GM18499 (cell line): Measurements from ENCODE around the gene ZNF407.

Source experiments
- ATAC-seq: cut with Tn5 transposase; IDR thresholded peaks from one replicate; pipeline ENCODE4 v1.9.1; 2021; ENCODE audit warnings: moderate number of reproducible peaks; ENCODE audit not compliant: insufficient read depth, unreplicated experiment

Gene ZNF407

GRCh38 chr18:74665346-74665745 lies 67.7 kb downstream of the ZNF407 start:
- no peak for ATAC-seq

GRCh38 chr18:74665905-74666304 lies 68.2 kb downstream of the ZNF407 start:
- ATAC-seq = no peak

GRCh38 chr18:74669136-74669798 lies 71.6 kb downstream of the ZNF407 start:
- ATAC-seq = no peak

DNA sequence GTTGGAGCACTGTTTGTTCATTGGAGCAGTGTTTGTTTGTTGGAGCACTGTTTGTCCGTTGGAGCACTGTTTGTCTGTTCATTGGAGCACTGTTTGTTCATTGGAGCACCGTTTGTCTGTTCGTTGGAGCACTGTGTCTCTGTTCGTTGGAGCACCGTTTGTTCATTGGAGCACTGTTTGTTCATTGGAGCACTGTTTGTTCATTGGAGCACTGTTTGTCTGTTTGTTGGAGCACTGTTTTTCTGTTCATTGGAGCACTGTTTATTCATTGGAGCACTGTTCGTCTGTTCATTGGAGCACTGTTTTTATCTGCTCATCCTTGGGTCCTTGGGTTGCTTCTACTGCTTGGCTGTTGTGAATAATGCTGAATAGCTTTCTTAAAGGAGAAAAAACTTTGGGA lies 74.7 kb downstream of the ZNF407 start:
- no peak for ATAC-seq

DNA sequence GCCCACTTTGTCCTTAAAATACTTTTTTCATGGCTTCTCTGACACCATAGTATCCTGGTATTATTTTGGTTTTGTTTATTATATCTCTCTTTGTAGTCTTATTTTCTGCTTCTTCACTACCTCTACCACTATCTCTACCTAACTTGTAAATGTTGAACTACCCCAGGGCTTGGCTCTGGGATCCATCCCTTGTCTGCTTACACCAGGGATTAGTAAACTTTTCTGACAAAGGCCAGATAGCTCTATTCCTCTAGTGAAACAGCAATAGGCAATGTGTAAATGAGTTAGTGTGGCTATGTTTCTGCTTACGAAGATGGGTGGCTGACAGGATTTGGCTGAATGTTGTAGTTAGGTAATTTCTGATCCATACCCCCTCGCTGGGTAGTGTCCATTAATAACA lies 76.8 kb downstream of the ZNF407 start:
- ATAC-seq = no peak

DNA sequence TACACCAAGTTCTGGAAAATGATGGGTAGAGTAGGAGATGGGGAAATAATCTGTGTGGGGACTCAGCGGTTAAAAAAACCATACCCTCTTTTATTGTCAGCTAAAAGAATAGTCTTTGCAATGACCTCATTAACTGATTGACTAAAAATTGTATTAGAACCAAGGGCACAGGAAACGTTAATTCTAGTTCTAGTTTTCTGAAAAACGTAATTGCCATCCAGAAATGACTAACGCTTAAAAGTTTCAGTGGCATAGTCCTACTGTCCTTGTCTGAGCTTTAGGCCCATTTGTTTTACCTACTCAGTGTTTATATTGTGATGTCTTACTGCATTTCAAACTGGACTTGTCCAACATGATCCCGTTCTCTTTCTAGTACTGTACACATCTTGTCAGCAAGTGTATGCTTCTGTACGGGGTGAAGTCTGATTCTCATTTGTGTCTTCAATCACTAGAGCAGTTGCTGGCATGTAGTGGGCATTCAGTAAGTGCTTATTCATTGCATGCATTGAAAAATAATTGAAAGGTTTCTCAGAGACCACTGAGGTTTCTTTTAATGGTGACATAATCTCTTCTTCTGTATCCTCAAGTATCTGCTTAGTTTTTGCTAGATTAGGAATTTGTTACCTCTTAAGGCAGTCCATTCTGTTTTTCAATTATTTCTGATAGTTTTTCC lies 81.5 kb downstream of the ZNF407 start:
- ATAC-seq = no peak

DNA sequence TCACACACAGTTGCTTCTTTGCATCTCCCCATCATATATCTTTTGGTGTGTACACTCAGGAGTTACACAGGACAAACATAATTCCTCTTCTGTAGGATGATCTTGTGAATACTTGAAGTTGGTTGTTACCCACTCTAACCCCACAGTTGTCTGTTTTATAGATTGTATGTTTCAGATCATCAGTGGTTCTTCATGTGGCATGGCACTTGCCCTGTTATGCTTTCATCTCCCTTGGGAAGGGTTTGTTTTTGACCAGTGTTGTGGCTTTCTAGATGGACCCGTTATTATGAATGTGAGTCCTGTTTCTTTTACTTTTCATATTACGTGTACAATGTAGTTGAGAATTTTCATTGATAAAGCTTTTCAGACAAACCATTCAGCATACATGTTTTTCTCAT lies 82.0 kb downstream of the ZNF407 start:
- ATAC-seq = no peak

GRCh38 chr18:74682141-74682990 lies 84.7 kb downstream of the ZNF407 start:
- ATAC-seq = no peak

DNA sequence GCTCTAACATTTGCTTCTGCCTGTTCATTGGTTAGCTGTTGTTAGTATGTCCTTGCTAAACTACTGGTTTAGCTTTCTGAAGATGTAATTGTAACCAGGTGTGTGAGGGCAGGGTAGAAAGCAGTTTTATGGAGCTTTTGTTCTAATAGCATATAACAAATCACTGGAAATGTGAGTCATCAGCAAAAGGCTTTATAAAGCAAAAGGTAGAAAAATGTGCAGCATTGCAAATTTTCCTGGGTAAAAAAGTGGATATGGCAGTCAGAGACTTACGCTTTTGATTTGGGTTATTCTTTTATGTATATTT lies 85.3 kb downstream of the ZNF407 start:
- no peak for ATAC-seq

- ATAC-seq = no peak
Measured at GRCh38 chr18:74683573-74683972, 85.9 kb downstream of the ZNF407 start.

DNA sequence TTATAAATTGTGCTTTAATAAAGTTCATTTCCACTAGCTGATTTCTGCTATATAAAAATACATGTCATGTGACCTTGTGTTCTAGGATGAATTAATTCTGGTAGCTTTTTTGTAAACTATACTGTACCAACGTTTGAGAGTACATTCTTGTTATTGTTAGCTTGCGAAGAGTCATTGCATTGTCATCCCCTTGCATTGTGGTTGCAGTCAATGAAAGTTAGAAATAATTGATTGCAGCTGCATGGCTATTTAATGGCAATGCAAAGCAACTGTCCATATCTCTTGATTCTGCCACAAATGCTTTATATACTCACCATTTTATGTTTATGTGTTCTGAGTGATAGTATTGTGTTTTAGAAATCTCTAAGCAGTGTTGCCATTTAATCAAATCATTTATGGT lies 91.6 kb downstream of the ZNF407 start:
- no peak for ATAC-seq

DNA sequence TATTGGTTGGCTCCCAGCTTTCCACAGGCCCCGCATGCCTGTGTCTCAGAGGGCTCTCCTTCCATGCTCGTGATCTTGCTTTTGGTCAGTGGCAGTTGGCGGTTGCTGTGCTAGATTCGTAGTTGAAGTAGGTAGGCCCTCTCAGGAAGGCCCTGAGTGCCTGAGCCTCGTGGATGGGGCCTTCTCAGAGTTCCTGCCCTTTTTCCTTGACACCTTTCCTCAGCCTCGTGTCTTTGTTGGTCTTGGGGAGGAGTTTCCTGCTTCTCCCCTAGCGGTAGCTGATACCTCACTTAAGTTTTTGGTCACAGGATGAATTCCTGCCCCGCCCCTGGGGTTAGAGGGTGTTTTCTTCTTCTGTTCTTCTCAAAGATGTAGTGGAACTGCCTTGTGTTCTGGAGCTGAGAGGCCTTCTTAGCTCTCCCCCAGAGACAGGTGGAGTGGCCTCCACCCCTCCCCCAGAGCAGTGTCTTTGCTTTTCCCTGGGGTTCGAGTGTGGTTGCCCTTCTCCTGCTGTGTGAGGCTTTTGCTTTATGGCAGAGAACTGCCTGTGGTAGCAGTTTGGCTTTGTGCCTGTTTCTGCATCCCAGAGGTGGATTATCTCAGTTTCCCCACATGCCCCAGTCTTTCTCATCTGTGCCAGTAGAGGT lies 94.8 kb downstream of the ZNF407 start:
- no peak for ATAC-seq

DNA sequence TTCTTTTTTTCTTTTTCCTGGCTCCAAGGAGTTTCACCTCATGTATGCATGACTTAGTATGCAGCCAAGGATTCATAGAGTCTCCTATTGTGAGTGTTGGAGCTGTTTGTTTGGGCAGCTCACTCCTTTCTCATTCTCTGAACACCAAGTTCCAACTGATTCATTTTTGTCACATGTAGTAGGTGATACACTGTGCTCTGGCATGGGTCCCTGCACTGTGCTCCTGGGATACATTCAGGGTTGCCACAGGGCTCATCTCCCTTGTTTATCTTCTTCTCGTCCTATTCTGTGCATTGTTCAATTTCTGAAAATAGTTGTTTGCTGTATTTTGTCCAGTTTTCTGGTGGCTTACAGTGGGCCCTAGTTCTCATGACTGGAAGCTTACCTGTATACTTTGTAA lies 96.8 kb downstream of the ZNF407 start:
- no peak for ATAC-seq

DNA sequence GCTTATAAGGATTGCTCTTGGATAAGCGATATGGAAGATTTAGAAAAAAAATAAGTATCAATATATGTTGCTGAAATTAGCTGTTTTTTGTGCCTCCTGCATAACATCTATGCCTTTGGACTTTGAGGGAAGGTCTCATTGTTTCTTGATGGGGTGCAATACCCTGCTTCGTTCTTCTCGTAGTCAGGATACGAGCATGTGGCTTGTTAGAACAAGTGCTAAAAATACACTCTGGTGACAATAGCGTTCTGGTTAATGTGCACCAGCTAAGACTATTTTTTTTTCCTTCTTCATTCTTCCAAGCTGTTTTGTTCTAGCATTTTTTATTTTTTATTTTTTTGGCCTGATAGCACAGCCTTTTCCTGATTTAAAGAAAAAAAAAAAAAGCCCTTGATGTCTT lies 97.5 kb downstream of the ZNF407 start:
- no peak for ATAC-seq

- no peak for ATAC-seq
Measured at GRCh38 chr18:74698881-74699280, 101.2 kb downstream of the ZNF407 start.

GRCh38 chr18:74699455-74699854 lies 101.8 kb downstream of the ZNF407 start:
- no peak for ATAC-seq

DNA sequence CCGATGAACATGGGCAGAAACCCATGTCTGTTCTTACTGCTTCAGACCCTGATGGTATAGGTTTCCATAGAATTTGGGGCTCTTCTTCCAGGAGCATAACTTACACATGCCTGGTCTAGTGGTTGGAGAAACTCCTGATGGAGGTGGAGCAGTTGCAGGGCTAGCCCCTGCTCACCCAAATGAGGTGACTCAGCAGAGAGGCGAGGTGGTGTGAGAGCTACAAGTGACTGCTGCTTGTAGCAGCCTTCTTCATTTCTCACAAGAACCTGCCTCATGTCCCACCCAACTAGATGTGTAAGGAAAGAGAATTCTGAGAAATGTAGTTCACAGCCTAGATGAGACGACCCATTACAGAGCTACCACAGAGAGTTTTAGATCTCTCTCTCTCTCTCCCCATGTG lies 105.3 kb downstream of the ZNF407 start:
- no peak for ATAC-seq

DNA sequence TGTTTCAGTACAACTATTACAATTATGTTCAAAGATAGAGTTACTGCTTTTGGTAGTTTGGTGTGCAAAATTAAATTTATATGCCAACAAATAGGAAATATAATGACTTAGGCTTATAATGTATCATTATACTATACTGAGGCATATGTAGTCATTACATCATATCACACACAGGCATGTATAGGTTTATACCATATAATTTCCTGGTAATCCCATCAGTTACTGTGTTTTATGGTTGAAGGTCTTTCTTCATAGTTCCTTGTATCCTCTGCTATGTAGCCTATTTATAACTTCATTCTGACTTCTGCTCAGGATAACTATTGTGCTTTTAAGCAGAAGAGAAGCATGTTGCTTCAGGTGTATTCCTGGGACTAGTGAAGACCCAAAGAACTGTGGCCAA lies 110.5 kb downstream of the ZNF407 start:
- no peak for ATAC-seq

GRCh38 chr18:74709452-74709851 lies 111.8 kb downstream of the ZNF407 start:
- ATAC-seq = no peak

- no peak for ATAC-seq
Measured at GRCh38 chr18:74714120-74714519, 116.5 kb downstream of the ZNF407 start.

DNA sequence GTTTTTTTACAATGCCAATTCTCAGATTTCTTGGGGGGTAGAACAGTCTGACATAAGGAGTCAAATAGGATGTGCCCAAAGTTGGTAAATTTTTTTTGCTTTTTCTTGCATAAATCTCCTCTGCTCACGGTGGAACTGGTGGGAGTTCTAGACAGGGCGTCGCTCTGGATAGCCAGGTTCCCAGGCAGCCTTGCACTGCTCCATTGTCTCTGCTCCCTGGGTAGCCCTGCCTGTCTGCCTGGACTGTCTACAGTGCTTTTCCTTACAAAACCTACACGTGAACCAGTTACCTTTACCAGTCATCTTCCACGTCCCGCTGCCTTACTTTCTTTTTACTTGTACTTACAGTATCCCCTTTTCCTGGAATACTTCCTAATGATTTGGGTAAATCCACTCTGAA lies 117.1 kb downstream of the ZNF407 start:
- ATAC-seq = no peak
